ENCODE results near the gene NTRK3. TPM values are rescaled to one million over a fixed set of nuclear protein-coding genes. Genes with fewer than 3 reads are reported as not detected.

Gene NTRK3
- total and polyA plus RNA-seq, 2 of the 8 experiments (the other 6 are each of a cell fraction or from before 2014, with no cell fraction given): 4.5 to 6.8 TPM

GRCh38 chr15:88133795-88134194 lies 122.7 kb downstream of the NTRK3 start:
- no peaks in the 10 kb centered on the region for H4K20me1 ChIP-seq (replicated peaks in 1 of 2; ENCODE audit: control insufficient read depth in 1 of 2, insufficient read depth in 2 of 2, low read length in 2 of 2)
- no peak overlapping the region for H2BK12ac ChIP-seq (ENCODE audit: low read depth, low read length)
- no peak overlapping the region for H3K9ac ChIP-seq (replicated peaks in 1 of 4; ENCODE audit: extremely low read depth in 1 of 4, low read depth in 3 of 4, low read length in 3 of 4)
- H2AFZ ChIP-seq (ENCODE audit: low read length): no peak overlapping the region
- no peak overlapping the region for H3K4ac ChIP-seq (replicated peaks; ENCODE audit: insufficient read length, low read depth, low read length)
- no peaks in the 10 kb centered on the region for H3K79me1 ChIP-seq (ENCODE audit: low read depth, low read length)
- no peak overlapping the region for H2BK20ac ChIP-seq (ENCODE audit: low read length)
- no peak overlapping the region for H3K14ac ChIP-seq (ENCODE audit: insufficient read length)
- no peak overlapping the region for H4K91ac ChIP-seq (replicated peaks; ENCODE audit: insufficient read length, low read length)
- ChIA-PET CTCF (ENCODE audit: partially characterized antibody) (interaction anchor here (1.3 kb wide), 2 partner anchors 9 to 113 kb away, joined by 3 to 4 read pairs; no protein-coding TSS in a partner anchor), POLR2A (ENCODE audit: partially characterized antibody) (no interaction called here)
- no peak for DNase-seq (ENCODE audit: low read depth in 1 of 2, low spot score in 2 of 2)
- no peaks in the 10 kb centered on the region for H3K23me2 ChIP-seq (ENCODE audit: low read depth, low read length)
- H3K27ac ChIP-seq (ENCODE audit: low read depth, low read length): no peak overlapping the region
- H2AK5ac ChIP-seq (ENCODE audit: low read depth, low read length): no peak overlapping the region
- FAIRE-seq: no peak
- H3K56ac ChIP-seq (replicated peaks; ENCODE audit: insufficient read length, low read depth, low read length): no peak overlapping the region
- H3K4me1 ChIP-seq (replicated peaks in 1 of 4; ENCODE audit: control insufficient read depth in 3 of 4, insufficient read depth in 4 of 4, low read length in 3 of 4): no peaks in the 10 kb centered on the region
- H2BK120ac ChIP-seq (replicated peaks; ENCODE audit: low read depth, low read length): no peak overlapping the region
- H4K5ac ChIP-seq (ENCODE audit: insufficient read length, low read depth, low read length): no peak overlapping the region
- H3K18ac ChIP-seq (ENCODE audit: extremely low read depth, low read length): no peak overlapping the region
- no peak for TF ChIP-seq JUND (IDR thresholded peaks at IDR 0.05; ENCODE audit: low read length)
- TF ChIP-seq BACH1 (IDR thresholded peaks at IDR 0.05; ENCODE audit: low read length): no peak
- no peak for TF ChIP-seq ATF2 (IDR thresholded peaks at IDR 0.05; ENCODE audit: low read length)
- TF ChIP-seq NRF1 (IDR thresholded peaks at IDR 0.05; ENCODE audit: low read depth, low read length): no peak
- no peak for TF ChIP-seq KDM4A (IDR thresholded peaks at IDR 0.05; ENCODE audit: low read depth, low read length, severe bottlenecking)
- no peak for TF ChIP-seq CREB1 (IDR thresholded peaks at IDR 0.05)
- no peak for TF ChIP-seq SIX5 (IDR thresholded peaks at IDR 0.05; ENCODE audit: low read depth, low read length)
- TF ChIP-seq EGR1 (IDR thresholded peaks at IDR 0.05; ENCODE audit: borderline replicate concordance, low read depth, low read length): no peak
- TF ChIP-seq BRCA1 (IDR thresholded peaks at IDR 0.05; ENCODE audit: low read depth, low read length): no peak
- no peak overlapping the region for H3K23ac ChIP-seq (ENCODE audit: insufficient read length)
- no peaks in the 10 kb centered on the region for H3K27me3 ChIP-seq (replicated peaks in 1 of 4; ENCODE audit: control insufficient read depth in 3 of 4, extremely low read depth in 1 of 4, insufficient read depth in 3 of 4, low read length in 3 of 4)
- no peak overlapping the region for H2BK5ac ChIP-seq (ENCODE audit: low read depth, low read length)
- no peak overlapping the region for H3K4me3 ChIP-seq (ENCODE audit: extremely low read depth in 1 of 4, insufficient read depth in 2 of 4, low read depth in 3 of 4, low read length in 4 of 4)
- no peak overlapping the region for H2BK15ac ChIP-seq (ENCODE audit: low read length)
- no peaks in the 10 kb centered on the region for H3K9me3 ChIP-seq (ENCODE audit: insufficient read depth in 2 of 2, low read depth in 1 of 2, low read length in 1 of 2)
- H4K8ac ChIP-seq (ENCODE audit: extremely low read depth, insufficient read depth, low read length): no peak overlapping the region
- no peaks in the 10 kb centered on the region for H3K79me2 ChIP-seq (ENCODE audit: control insufficient read depth in 1 of 2, insufficient read depth in 2 of 2, low read length in 2 of 2)
- H3K4me2 ChIP-seq (ENCODE audit: insufficient read depth in 1 of 2, low read depth in 2 of 2, low read length in 2 of 2): no peak overlapping the region
- 94% methylated on average over 6 of the region's 6 CpGs; no CpG with 5 or more reads in 1 of the 2 experiments for WGBS, 2 experiments (ENCODE audit: extremely low coverage in 1 of 2, insufficient coverage in 1 of 2, insufficient read length in 1 of 2, insufficient replicate concordance in 2 of 2, low coverage in 1 of 2, low lambda C conversion rate in 2 of 2, missing lambda C conversion rate in 1 of 2)
- no peaks in the 10 kb centered on the region for H3K36me3 ChIP-seq (ENCODE audit: control insufficient read depth in 2 of 4, insufficient read depth in 4 of 4, low read length in 3 of 4)
